ENCODE data around the gene CCNE1. TPM values are rescaled to one million over a fixed set of nuclear protein-coding genes. Genes with fewer than 3 reads are reported as not detected.
"Not testable (repeated sequence)": the region's sequence is repeated elsewhere in the genome, so short reads cannot be mapped to it uniquely, and the experiment has no call there.

Gene CCNE1
- polyA plus RNA-seq, 4 donors = 8.3 to 10.6 (median 9.6) TPM

GRCh38 chr19:29812080-29812880, 489 bp downstream of the CCNE1 start:
- DNase-seq (ENCODE audit: low read depth in 4 of 4, low spot score in 3 of 4) = no peak

DNA sequence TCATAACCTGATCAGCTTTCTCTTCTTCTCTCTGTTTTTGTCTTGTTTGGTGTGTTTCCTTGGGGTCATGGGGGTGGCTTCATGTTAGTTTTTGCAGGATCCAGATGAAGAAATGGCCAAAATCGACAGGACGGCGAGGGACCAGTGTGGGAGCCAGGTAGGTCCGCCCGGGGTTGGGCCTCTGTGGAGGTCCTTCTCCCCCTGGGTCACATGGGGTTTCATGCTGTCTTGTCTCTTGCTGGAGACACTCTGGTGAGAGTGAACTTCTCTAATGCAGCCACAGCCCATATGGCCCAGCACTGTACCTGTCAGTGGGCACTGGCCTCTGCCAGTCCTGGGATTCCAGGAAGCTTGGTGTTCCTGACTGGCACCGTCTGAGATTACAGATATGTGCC, 1.1 kb downstream of the CCNE1 start:
- no peak for DNase-seq (ENCODE audit: low read depth in 4 of 4, low spot score in 3 of 4)

- no peak for DNase-seq (ENCODE audit: low read depth in 4 of 4, low spot score in 3 of 4)
Measured at GRCh38 chr19:29813642-29814041, 1.9 kb downstream of the CCNE1 start.

GRCh38 chr19:29815231-29815630, 3.4 kb downstream of the CCNE1 start:
- no peak for DNase-seq (ENCODE audit: low read depth in 4 of 4, low spot score in 3 of 4)

DNA sequence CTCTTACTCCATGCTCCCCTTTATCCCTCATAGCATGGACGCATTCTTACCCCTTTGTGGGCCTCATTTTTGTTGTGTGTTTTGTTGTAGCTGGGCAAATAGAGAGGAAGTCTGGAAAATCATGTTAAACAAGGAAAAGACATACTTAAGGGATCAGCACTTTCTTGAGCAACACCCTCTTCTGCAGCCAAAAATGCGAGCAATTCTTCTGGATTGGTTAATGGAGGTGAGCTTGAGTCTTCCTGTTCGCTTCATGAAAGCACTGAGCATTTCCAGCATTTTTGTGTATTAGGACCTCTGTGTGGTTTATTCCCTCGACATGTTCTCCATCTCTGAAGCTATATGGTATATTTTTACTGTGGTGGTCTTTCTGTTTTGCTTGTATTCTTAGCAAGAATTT, 5.5 kb downstream of the CCNE1 start:
- DNase-seq (ENCODE audit: low read depth in 4 of 4, low spot score in 3 of 4) = no peak

- DNase-seq (ENCODE audit: low read depth in 4 of 4, low spot score in 3 of 4) = no peak
Measured at GRCh38 chr19:29819300-29819699, 7.5 kb downstream of the CCNE1 start.

- no peak for DNase-seq (ENCODE audit: low read depth in 4 of 4, low spot score in 3 of 4)
Measured at GRCh38 chr19:29819986-29820385, 8.2 kb downstream of the CCNE1 start.

DNA sequence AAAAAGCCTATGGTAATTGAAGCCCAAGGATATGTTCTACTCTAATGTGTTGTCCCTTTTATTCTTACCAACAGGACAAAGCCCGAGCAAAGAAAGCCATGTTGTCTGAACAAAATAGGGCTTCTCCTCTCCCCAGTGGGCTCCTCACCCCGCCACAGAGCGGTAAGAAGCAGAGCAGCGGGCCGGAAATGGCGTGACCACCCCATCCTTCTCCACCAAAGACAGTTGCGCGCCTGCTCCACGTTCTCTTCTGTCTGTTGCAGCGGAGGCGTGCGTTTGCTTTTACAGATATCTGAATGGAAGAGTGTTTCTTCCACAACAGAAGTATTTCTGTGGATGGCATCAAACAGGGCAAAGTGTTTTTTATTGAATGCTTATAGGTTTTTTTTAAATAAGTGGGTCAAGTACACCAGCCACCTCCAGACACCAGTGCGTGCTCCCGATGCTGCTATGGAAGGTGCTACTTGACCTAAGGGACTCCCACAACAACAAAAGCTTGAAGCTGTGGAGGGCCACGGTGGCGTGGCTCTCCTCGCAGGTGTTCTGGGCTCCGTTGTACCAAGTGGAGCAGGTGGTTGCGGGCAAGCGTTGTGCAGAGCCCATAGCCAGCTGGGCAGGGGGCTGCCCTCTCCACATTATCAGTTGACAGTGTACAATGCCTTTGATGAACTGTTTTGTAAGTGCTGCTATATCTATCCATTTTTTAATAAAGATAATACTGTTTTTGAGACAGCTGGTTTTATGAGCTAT, 12.0 kb downstream of the CCNE1 start:
- no peak for DNase-seq (ENCODE audit: low read depth in 4 of 4, low spot score in 3 of 4)

GRCh38 chr19:29825263-29825662, 13.5 kb downstream of the CCNE1 start:
- DNase-seq (ENCODE audit: low read depth in 4 of 4, low spot score in 3 of 4) = not testable (repeated sequence)

DNA sequence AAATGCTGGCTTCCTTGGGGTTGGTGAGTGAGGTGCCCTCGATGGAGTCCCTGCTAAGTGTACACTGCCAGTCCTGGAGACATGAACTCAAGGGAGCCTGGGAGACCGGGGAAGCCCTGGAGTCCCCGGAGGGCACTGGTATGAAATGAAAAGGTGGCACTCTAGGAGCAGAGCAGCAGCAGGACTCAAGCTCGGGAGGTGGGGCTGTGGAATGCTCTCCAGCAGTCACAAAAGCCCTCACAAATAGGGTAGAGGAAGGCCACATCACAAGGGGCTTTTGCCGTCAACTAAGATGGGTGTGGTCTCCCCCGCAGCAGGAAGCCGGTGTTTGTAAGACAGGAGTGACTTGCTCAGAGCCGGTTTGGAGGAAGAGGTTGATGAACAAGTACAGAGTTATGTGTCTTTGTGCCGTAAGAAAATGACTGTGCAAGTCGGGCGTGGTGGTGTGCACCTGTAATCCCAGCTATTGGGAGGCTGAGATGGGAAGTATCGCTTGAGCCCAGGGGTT, 19.3 kb downstream of the CCNE1 start:
- DNase-seq (ENCODE audit: low read depth in 4 of 4, low spot score in 3 of 4) = no peak

GRCh38 chr19:29831686-29832085, 19.9 kb downstream of the CCNE1 start:
- DNase-seq (ENCODE audit: low read depth in 4 of 4, low spot score in 3 of 4) = no peak

GRCh38 chr19:29832801-29833200, 21.0 kb downstream of the CCNE1 start:
- DNase-seq (ENCODE audit: low read depth in 4 of 4, low spot score in 3 of 4) = no peak

- DNase-seq (ENCODE audit: low read depth in 4 of 4, low spot score in 3 of 4) = no peak
Measured at GRCh38 chr19:29833614-29834261, 21.9 kb downstream of the CCNE1 start.

DNA sequence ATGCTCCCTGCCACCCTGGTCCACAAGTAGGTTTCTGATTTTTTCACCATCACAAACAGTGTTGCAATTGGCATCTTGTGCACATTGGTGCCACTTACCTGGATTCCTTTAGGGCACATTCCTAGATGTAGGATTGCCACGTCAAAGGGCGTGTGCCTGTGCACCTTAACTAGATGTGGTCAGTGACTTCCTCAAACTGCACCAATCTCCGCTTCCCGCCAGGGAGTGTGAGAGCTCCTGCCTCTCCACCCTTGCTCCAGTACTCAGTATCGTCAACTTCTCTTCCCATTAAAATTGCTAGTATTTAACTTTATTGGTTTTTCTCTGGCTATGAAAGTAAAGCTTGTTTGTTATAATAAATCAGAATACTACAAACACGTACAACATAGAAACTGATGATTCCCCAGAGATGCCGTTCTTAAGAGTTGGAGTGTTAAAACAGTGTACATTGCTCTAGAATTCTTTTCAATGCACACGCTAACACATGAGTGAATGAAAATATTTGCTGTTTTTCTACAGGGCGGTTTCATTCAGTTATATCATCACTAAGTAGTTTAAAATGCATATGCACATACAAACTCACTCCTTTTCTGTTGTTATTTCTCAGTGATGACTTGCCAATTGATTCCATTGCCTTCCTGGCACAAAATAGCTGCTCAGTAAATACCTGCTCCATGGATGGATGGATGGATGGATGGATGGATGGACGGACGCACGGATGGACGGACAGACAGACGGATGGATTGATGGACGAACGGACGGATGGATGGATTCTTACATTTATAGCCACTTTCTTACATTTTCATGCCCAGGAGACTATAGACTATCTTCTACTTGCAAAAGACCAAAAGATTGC, 23.4 kb downstream of the CCNE1 start:
- no peak for DNase-seq (ENCODE audit: low read depth in 4 of 4, low spot score in 3 of 4)

- DNase-seq (ENCODE audit: low read depth in 4 of 4, low spot score in 3 of 4) = no peak
Measured at GRCh38 chr19:29836409-29836825, 24.6 kb downstream of the CCNE1 start.

- no peak for DNase-seq (ENCODE audit: low read depth in 4 of 4, low spot score in 3 of 4)
Measured at GRCh38 chr19:29837448-29837981, 25.7 kb downstream of the CCNE1 start.

DNA sequence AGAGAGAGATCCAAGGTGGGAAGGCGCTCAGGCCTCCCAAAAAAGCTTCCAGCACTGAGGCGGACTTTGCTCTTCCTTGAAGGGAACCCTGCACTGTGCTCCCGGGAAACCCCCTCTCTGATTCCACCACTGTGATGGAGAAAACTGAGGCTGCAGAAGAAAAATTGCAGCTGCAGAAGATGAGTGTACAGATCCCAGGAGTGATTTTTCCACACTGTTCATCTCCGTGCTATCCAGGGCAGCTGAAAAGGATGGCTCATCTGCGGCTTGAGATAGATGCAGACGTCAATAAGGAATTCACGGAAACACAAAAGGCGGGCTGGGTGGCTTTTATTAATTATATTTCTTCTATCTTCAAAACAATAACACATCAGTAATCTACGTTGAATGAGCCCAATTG, 26.2 kb downstream of the CCNE1 start:
- DNase-seq (ENCODE audit: low read depth in 4 of 4, low spot score in 3 of 4) = no peak

DNA sequence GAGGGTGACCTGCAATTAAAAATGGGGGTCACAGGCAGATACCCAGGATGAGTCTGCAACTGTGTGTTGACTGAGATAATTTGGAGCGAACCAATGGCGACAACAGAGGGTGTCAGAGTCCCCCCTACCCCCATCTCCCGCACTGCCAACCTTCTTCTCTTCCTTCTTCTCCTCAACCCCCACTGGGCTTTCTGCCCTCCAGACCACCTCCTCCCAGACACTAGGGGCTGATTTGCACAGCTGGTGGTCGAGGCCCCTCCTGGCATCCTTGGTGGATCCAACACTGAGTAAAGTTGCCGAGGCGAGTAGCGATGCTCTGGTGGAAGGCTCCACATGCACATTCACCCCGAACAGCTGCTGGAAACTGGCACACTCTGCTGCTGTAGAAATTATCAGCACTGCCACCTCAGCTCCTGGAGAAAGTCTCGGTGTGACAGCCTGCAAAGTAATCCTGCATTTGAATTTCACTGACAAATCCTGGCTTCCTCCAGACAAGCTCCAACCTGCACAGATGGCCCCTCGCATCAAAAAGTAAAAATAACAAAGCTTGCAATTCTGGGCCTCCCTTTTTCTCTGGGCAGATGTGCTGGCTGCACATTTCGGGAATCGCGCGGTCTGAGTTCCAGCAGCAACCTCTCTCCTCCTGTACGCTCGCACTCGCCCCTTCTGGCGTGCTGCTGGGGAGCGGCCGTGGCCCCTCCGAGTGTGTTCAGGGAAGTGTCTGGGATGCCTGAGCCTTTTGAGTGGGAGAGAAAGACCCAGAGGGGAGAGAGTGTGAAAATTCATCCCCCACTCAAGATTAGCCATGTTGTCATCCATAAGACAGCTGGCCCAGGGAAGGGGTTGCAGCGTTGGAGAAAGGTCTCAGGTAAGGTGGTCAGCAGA, 28.5 kb downstream of the CCNE1 start:
- DNase-seq (ENCODE audit: low read depth in 4 of 4, low spot score in 3 of 4) = no peak

- no peak for DNase-seq (ENCODE audit: low read depth in 4 of 4, low spot score in 3 of 4)
Measured at GRCh38 chr19:29841209-29841558, 29.4 kb downstream of the CCNE1 start.
